H1 (cell line): ENCODE data around the gene CABP2. TPM values are rescaled to one million over a fixed set of nuclear protein-coding genes. Genes with fewer than 3 reads are reported as not detected.

Experiments used
- CTCF ChIA-PET: fragments of 300-600 bp; sonication (Branson Sonifier 250); formaldehyde crosslinking; loops from one replicate; lab custom pipeline; 2021; ENCODE audit not compliant: partially characterized antibody; lab: Charles Lee
- POLR2A ChIA-PET: fragments of 300-600 bp; sonication (Branson Sonifier 250); formaldehyde crosslinking; loops from one replicate; lab custom pipeline; 2021; ENCODE audit warnings: inconsistent platforms; ENCODE audit not compliant: partially characterized antibody; lab: Charles Lee
- DNase-seq, 2 experiments: peaks; one replicate each; pipeline versions ENCODE4 v3.0.0 to v3.0.0-alpha.2; 2010 to 2022; ENCODE audit warnings: low spot score in 2 of 2, low read depth in 1 of 2, mixed read lengths in 1 of 2
- FAIRE-seq: peaks from 2 replicates; lab custom pipeline; 2011; peaks lifted over from hg19 to GRCh38; lab: Jason Lieb, UNC
- H2AFZ ChIP-seq: 2 replicates; pipeline ENCODE4 v1.8.1; 2012; ENCODE audit warnings: low read length, inconsistent platforms
- H2AK5ac ChIP-seq: 2 replicates; pipeline ENCODE4 v1.6.1; 2013; ENCODE audit warnings: low read depth, low read length
- H2BK120ac ChIP-seq: replicated peaks from 2 replicates; pipeline ENCODE3; 2013; ENCODE audit warnings: low read depth, low read length, inconsistent platforms
- H2BK12ac ChIP-seq: 2 replicates; pipeline ENCODE4 v1.6.1; 2013; ENCODE audit warnings: low read depth, low read length
- H2BK15ac ChIP-seq: 2 replicates; pipeline ENCODE4 v1.6.1; 2013; ENCODE audit warnings: low read length
- H2BK20ac ChIP-seq: 2 replicates; pipeline ENCODE4 v1.6.1; 2013; ENCODE audit warnings: low read length
- H2BK5ac ChIP-seq: 2 replicates; pipeline ENCODE4 v1.6.1; 2013; ENCODE audit warnings: low read depth, low read length
- H3K14ac ChIP-seq: 2 replicates; pipeline ENCODE4 v1.6.1; 2013; ENCODE audit warnings: inconsistent platforms; ENCODE audit not compliant: insufficient read length
- H3K18ac ChIP-seq: 2 replicates; pipeline ENCODE4 v1.6.1; 2013; ENCODE audit warnings: low read length; ENCODE audit errors: extremely low read depth
- H3K23ac ChIP-seq: 2 replicates; pipeline ENCODE4 v1.6.1; 2013; ENCODE audit warnings: inconsistent platforms; ENCODE audit not compliant: insufficient read length
- H3K23me2 ChIP-seq: 2 replicates; pipeline ENCODE4 v1.6.1; 2013; ENCODE audit warnings: low read depth, low read length
- H3K27ac ChIP-seq: 2 replicates; pipeline ENCODE4 v1.6.1; 2011; ENCODE audit warnings: low read depth, low read length, inconsistent platforms
- H3K27me3 ChIP-seq, 4 experiments: replicated peaks in 1 of 4; 1 replicate in 1 of 4; 2 replicates in 3 of 4; pipeline versions ENCODE4 v1.6.1 to v1.8.1; 2011 to 2013; ENCODE audit warnings: low read length in 3 of 4, mild to moderate bottlenecking in 3 of 4, inconsistent platforms in 2 of 4, mixed read lengths in 2 of 4, moderate library complexity in 1 of 4; ENCODE audit not compliant: control insufficient read depth in 3 of 4, insufficient read depth in 3 of 4; ENCODE audit errors: extremely low read depth in 1 of 4
- H3K36me3 ChIP-seq, 4 experiments: 2 replicates each; pipeline versions ENCODE4 v1.6.1 to v1.8.1; 2011 to 2013; ENCODE audit warnings: mild to moderate bottlenecking in 4 of 4, low read length in 3 of 4, moderate library complexity in 2 of 4, control low read depth in 1 of 4, inconsistent platforms in 1 of 4; ENCODE audit not compliant: insufficient read depth in 4 of 4, control insufficient read depth in 2 of 4
- H3K4ac ChIP-seq: replicated peaks from 2 replicates; pipeline ENCODE3; 2013; ENCODE audit warnings: low read length, low read depth, mixed read lengths, inconsistent platforms; ENCODE audit not compliant: insufficient read length
- H3K4me1 ChIP-seq, 4 experiments: replicated peaks in 1 of 4; 1 replicate in 1 of 4; 2 replicates in 3 of 4; pipeline versions ENCODE4 v1.6.1 to v1.8.1; 2011 to 2013; ENCODE audit warnings: low read length in 3 of 4, inconsistent platforms in 2 of 4, mixed read lengths in 1 of 4; ENCODE audit not compliant: insufficient read depth in 4 of 4, control insufficient read depth in 3 of 4
- H3K4me2 ChIP-seq, 2 experiments: 2 replicates each; pipeline versions ENCODE4 v1.6.1 to v1.8.1; 2011 to 2013; ENCODE audit warnings: low read depth in 2 of 2, low read length in 2 of 2, control low read depth in 1 of 2, inconsistent platforms in 1 of 2, mild to moderate bottlenecking in 1 of 2; ENCODE audit not compliant: insufficient read depth in 1 of 2
- H3K4me3 ChIP-seq, 4 experiments: fragments of 200-600, 300-600 bp in 1 of 4; sonication (generic), shearing (Covaris generic), sonication (Bioruptor Twin) in 1 of 4; 2 replicates each; pipeline versions ENCODE4 v1.5.1 to v1.8.1; 2011 to 2016; ENCODE audit warnings: low read length in 4 of 4, low read depth in 3 of 4, control low read depth in 2 of 4, inconsistent platforms in 2 of 4, mild to moderate bottlenecking in 2 of 4, mixed read lengths in 1 of 4, moderate library complexity in 1 of 4; ENCODE audit not compliant: insufficient read depth in 2 of 4; ENCODE audit errors: extremely low read depth in 1 of 4
- H3K56ac ChIP-seq: replicated peaks from 2 replicates; pipeline ENCODE3; 2013; ENCODE audit warnings: low read depth, mild to moderate bottlenecking, mixed read lengths, low read length, inconsistent platforms; ENCODE audit not compliant: insufficient read length
- H3K79me1 ChIP-seq: 2 replicates; pipeline ENCODE4 v1.6.1; 2013; ENCODE audit warnings: low read depth, low read length, control low read depth
- H3K79me2 ChIP-seq, 2 experiments: 2 replicates each; pipeline versions ENCODE4 v1.6.1 to v1.8.1; 2012 to 2013; ENCODE audit warnings: low read length in 2 of 2, mild to moderate bottlenecking in 2 of 2, inconsistent platforms in 1 of 2; ENCODE audit not compliant: insufficient read depth in 2 of 2, control insufficient read depth in 1 of 2
- H3K9ac ChIP-seq, 4 experiments: replicated peaks in 1 of 4; 1 replicate in 1 of 4; 2 replicates in 3 of 4; pipeline versions ENCODE4 v1.6.1 to v1.8.1; 2011 to 2013; ENCODE audit warnings: low read depth in 3 of 4, low read length in 3 of 4, control low read depth in 2 of 4, mild to moderate bottlenecking in 2 of 4, moderate library complexity in 2 of 4, inconsistent platforms in 1 of 4; ENCODE audit errors: extremely low read depth in 1 of 4
- H3K9me3 ChIP-seq, 2 experiments: 2 replicates each; pipeline versions ENCODE4 v1.6.1 to v1.8.1; 2012 to 2013; ENCODE audit warnings: mild to moderate bottlenecking in 2 of 2, moderate library complexity in 2 of 2, control low read depth in 1 of 2, inconsistent platforms in 1 of 2, low read depth in 1 of 2, low read length in 1 of 2, mixed read lengths in 1 of 2; ENCODE audit not compliant: insufficient read depth in 2 of 2
- H4K20me1 ChIP-seq, 2 experiments: replicated peaks in 1 of 2; 2 replicates each; pipeline versions ENCODE3 to v1.8.1; 2011 to 2013; ENCODE audit warnings: inconsistent platforms in 2 of 2, low read length in 2 of 2, mild to moderate bottlenecking in 1 of 2; ENCODE audit not compliant: insufficient read depth in 2 of 2, control insufficient read depth in 1 of 2
- H4K5ac ChIP-seq: 2 replicates; pipeline ENCODE4 v1.6.1; 2013; ENCODE audit warnings: low read length, low read depth, mixed read lengths, inconsistent platforms; ENCODE audit not compliant: insufficient read length
- H4K8ac ChIP-seq: 2 replicates; pipeline ENCODE4 v1.8.0; 2013; ENCODE audit warnings: mild to moderate bottlenecking, moderate library complexity, low read length, inconsistent platforms; ENCODE audit not compliant: insufficient read depth; ENCODE audit errors: extremely low read depth
- H4K91ac ChIP-seq: replicated peaks from 2 replicates; pipeline ENCODE3; 2013; ENCODE audit warnings: low read length, mixed read lengths, inconsistent platforms; ENCODE audit not compliant: insufficient read length
- BRCA1 ChIP-seq: IDR thresholded peaks from 2 replicates; pipeline ENCODE4 v1.6.1; 2012; ENCODE audit warnings: low read depth, low read length, improper control_type of control experiment
- WGBS, 2 experiments: shearing (Covaris generic) in 1 of 2; methylation state at CpG; one replicate each; pipeline versions ENCODE4 v1.1.6 to v1.1.7; 2013 to 2015; ENCODE audit warnings: low lambda C conversion rate in 2 of 2, mixed read lengths in 2 of 2, inconsistent platforms in 1 of 2, low coverage in 1 of 2, missing lambda C conversion rate in 1 of 2; ENCODE audit not compliant: insufficient replicate concordance in 2 of 2, insufficient coverage in 1 of 2, insufficient read length in 1 of 2; ENCODE audit errors: extremely low coverage in 1 of 2, missing lambda C conversion rate in 1 of 2; 5-methylcytosine and 5-hydroxymethylcytosine counted together
- polyA plus RNA-seq, 7 experiments: library from polyadenylated mRNA; depleted of rRNA in 3 of 7; stranded (reverse) in 5 of 7; unstranded in 2 of 7; fragments of >200 nt in 5 of 7; fragments of 200-250 nt in 2 of 7; gene quantifications; 1 replicate in 5 of 7; 2 replicates in 1 of 7; 4 replicates in 1 of 7; pipeline versions ENCODE4 v1.2.1 to v1.2.3, GENCODE V29; 2011 to 2013; ENCODE audit warnings: missing spikeins in 2 of 7, mixed read lengths in 2 of 7
- total RNA-seq: library from RNA; stranded (reverse); fragmentation: NEBNext Ultra II Directional; extraction: Animal tissue kit (Norgen Biotek cat#: 25700); gene quantifications from 2 replicates; pipeline ENCODE4 v1.2.1, GENCODE V29; 2021

Gene CABP2
- total and polyA plus RNA-seq, 2 of the 8 experiments (the other 6 are each of a cell fraction or from before 2014, with no cell fraction given), result not detected

DNA sequence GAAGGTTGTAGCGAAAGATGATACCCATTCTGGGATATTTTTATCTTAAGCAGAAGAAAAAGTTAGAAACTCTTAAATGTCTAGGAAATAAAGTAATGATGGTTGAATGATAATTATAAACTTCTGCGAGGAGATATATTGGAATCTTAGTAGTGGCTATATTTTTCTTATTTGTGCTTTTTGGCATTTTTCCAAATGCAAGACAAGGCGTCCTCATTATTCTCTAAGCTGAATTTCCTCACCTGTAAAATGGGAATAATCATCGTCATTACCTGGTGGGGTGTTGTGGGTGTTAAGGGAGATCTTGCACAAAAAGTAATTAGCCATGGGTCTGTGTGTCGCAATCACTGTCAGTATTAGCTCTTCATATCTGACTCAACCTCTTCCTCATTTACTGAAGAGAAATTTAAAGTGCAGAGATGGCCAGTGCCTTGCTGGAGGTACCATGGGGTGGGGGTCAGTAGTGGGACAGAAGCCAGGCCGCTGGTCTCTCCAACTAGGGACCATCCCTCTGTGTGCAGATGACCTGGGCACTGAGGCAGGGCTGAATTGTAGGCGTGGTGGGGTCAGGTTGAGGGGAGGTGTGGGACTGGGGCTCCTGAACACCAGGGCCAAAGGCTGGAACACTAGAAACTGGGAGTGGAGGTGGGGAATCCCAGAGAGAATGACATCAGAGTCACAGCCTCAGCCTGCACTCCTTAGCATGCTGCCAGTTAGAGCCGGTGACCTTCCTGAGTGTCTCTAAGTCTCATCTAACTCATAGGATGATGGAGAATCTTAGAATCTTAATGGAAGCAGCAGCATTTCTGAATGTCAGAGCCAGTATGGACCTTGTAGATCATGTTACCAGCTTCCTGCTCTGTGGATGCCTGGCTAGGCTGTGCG, 22.2 kb downstream of the CABP2 start:
- H2BK15ac ChIP-seq, result no peak overlapping the region
- H4K8ac ChIP-seq, result no peak overlapping the region
- no peak overlapping the region for H3K27ac ChIP-seq
- no peak overlapping the region for H2AFZ ChIP-seq
- no peak overlapping the region for H3K56ac ChIP-seq
- WGBS, 2 experiments, result 92 to 100% methylated on average over 1 to 9 of the region's 9 CpGs
- CTCF ChIA-PET, result interaction anchor here (1.2 to 1.4 kb wide), 3 partner anchors 8 to 114 kb away, joined by 3 to 4 read pairs (median 4); no protein-coding TSS in a partner anchor
- no peak overlapping the region for H3K4ac ChIP-seq
- H3K9me3 ChIP-seq, result no peaks in the 10 kb centered on the region
- no peaks in the 10 kb centered on the region for H3K79me2 ChIP-seq
- no peak overlapping the region for H2AK5ac ChIP-seq
- POLR2A ChIA-PET, result interaction anchor here (1.1 to 1.5 kb wide), 3 partner anchors 10 to 34 kb away, joined by 3 to 4 read pairs (median 3); no protein-coding TSS in a partner anchor
- H4K20me1 ChIP-seq, result peaks cover 3 to 12% of the 10 kb centered on the region in 2 experiments
- peaks cover 0 to 8% (median 4%) of the 10 kb centered on the region in 4 experiments; a peak in 6 of 8 replicates for H3K36me3 ChIP-seq
- no peak overlapping the region for H3K4me3 ChIP-seq
- H3K4me1 ChIP-seq, result peaks cover 0 to 19% (median 7%) of the 10 kb centered on the region in 4 experiments; a peak in 5 of 7 replicates
- H2BK120ac ChIP-seq, result no peak overlapping the region
- FAIRE-seq (no peak), DNase-seq (no peak)
- no peaks in the 10 kb centered on the region for H3K79me1 ChIP-seq
- H4K91ac ChIP-seq, result no peak overlapping the region
- H3K18ac ChIP-seq, result no peak overlapping the region
- no peak for TF ChIP-seq BRCA1
- H3K14ac ChIP-seq, result no peak overlapping the region
- no peak overlapping the region for H3K23ac ChIP-seq
- no peak overlapping the region for H2BK12ac ChIP-seq
- H3K27me3 ChIP-seq, result peaks cover 0 to 8% (median 4%) of the 10 kb centered on the region in 4 experiments; a peak in 3 of 7 replicates
- peaks cover 14% of the 10 kb centered on the region; the same call in 1 of the 2 replicates for H3K23me2 ChIP-seq
- H2BK5ac ChIP-seq, result no peak overlapping the region
- no peak overlapping the region for H3K9ac ChIP-seq
- no peak overlapping the region for H2BK20ac ChIP-seq
- no peak overlapping the region for H4K5ac ChIP-seq
- H3K4me2 ChIP-seq, result no peak overlapping the region
